NOMO-1 treated with dmso at 0.1 percent for 144 hours (cell line): ENCODE measurements around the gene OR2A5.
"Not testable (repeated sequence)": the region's sequence is repeated elsewhere in the genome, so short reads cannot be mapped to it uniquely, and the experiment has no call there.

Experiments
- DNase-seq: peaks from one replicate; lab custom pipeline; 2025; ENCODE audit not compliant: unreplicated experiment; lab: John Stamatoyannopoulos, UW

Gene OR2A5

DNA sequence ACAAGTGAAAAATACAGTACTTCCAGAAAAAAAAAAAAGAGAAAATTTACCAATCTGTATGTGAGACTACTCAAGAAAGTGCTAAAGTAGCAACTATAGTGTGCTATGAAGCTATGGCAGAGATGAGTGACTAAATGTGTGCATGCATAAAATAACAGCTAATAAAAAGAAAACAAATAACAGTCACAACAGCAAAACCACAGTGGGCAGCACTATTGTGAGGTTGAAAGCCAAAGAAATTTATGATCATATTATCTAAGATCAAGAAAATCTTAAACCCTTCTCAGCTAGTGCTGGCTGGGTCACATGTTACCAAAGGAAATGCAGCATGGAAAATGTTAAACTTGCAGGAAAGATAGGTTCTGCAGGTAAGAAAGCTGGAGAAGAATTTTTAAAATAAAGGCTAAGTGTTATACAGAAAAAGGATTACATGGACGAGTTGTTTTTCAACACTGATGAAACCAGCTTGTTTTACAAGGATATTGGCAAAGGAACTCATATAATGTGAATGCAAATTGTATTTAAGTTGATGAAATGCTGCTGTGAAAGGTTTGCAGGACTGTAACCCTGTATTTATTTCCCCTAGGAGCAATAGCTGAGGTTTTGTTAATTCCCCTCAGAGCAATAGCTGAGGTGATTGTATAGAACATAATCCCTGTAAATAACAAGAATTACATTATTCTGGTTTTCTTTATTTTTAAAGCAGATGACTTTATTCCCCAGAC lies 15.6 kb upstream of the OR2A5 start:
- no peak for DNase-seq

DNA sequence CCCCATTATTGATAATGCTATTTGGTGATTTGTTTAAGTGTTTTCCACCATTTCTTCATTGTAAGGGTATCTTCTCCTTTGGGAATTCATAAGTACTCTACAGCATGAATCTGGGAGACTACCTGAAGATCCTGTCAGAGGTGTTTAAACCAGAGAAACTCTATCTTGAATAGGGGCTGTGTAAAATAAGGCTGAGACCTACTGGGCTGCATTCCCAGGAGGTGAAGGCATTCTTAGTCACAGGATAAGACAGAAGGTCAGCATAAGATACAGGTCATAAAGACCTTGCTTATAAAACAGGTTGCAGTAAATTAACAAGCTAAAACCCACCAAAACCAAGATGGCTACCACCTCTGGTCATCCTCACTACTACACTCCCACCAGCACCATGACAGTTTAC lies 13.4 kb upstream of the OR2A5 start:
- DNase-seq = no peak

DNA sequence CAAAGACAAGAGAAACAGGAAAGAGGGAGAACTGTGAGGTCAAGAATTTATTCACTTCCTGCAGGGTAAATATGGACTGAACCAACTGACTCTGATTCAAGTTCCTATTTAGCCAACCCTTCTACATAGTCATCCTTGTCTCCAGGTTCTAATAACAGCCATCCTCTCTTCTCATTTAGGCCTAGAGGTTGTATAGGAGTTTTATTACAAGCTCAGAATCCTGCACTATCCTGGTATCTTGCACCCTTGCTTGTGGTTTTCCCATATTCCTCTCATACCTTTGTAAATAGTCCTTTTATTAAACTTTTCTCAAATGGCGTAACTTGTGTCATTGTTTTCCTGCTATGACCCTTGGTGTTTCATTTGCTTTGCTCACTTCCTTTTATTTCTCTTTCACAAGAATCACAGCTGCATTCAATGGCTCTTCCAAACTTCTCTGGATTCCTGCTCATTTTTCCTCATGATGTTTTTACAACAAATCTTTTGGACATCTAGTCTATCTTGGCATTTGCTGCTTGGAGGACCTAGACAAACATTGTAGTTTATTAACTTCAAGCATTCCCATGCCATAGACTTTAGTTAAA lies 12.4 kb upstream of the OR2A5 start:
- no peak for DNase-seq

DNA sequence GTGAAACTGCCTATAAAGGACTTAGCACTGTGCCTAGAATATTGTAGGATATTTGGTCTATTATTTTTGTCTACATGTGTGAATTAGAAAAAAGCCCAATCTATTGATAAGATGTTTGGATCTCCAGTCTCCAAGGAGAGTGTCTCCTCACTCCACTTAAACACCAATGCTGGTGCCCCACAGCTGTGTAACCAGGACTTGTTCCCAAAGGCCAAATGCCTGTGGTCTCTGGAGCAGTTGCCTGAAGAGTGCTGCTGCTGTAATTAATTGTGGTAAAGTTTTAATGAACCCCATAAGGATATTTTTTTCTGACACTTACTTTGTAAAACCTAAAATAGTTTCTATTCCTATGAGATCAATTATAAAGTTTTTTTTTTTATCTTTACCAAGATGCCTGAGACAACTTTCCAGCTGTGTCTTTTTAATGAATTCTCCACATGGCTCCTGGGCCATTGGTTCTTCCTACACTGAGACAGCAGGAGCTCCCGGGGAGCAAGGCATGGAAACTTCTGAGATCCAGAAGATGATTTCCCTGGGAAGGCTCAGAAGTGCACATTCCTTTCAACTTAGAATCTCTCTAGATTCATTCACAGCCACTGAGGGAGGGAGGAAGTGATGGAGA lies 11.2 kb upstream of the OR2A5 start:
- no peak for DNase-seq

DNA sequence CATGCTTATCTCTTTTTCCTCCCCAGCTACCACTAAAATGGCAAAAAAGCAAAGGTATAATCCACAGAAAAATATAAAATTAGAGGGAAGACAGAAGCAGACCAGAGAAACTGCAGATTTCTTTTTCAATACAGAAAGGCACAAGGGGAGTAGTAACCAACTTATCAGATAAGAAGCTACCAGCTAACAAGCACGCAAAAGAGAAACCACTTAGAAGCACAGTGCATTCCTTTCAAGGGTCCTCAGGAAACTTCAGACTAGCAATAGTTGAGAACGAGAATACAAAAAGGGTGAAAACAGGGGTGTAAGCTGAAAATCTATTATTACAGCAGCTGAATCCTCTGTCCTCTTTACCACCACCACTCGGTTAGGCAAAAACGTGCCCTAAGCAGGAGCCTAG lies 9.9 kb upstream of the OR2A5 start:
- DNase-seq = no peak

DNA sequence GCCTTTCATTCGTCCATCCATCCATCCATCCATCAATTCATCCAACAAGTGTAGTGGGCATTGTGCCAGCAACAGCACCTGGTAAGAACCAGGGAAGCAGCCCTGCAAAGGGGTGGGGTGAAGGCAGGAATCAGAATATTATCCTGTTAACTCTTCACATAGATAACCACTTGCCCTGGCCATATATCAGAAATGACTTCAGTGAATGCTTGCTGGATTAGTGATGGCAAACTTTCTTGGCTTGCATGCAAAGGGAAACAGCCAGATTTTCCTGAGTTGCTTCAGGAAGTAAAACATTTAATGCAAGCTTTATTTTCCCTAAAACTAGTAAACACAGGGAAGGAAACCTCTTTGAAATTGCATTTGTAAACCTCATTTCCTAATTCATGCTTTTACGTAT lies 743 bp downstream of the OR2A5 start:
- DNase-seq = no peak

DNA sequence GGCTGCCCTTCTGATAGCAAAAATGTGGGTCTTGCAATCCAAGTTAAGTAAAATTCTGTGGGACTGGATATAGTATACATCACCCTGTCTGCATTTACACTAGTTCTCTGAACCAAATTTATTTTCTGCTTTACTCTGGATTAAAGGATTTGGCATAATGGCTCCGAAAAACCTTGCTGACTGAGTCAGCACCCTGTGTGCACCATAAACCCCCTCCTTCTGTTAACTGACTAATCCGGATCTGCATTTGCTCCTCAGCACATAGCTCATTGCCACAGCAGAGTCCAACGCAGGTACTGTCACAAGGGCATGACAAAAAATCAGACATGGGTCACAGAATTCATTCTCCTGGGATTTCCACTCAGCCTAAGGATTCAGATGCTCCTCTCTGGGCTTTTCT lies 1.3 kb downstream of the OR2A5 start:
- no peak for DNase-seq

DNA sequence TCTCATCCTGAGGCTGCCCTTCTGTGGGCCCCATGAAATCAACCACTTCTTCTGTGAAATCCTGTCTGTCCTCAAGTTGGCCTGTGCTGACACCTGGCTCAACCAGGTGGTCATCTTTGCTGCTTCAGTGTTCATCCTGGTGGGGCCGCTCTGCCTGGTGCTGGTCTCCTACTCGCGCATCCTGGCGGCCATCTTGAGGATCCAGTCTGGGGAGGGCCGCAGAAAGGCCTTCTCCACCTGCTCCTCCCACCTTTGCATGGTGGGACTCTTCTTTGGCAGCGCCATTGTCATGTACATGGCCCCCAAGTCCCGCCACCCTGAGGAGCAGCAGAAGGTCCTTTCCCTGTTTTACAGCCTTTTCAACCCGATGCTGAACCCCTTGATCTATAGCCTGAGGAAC lies 2.1 kb downstream of the OR2A5 start:
- DNase-seq = not testable (repeated sequence)

DNA sequence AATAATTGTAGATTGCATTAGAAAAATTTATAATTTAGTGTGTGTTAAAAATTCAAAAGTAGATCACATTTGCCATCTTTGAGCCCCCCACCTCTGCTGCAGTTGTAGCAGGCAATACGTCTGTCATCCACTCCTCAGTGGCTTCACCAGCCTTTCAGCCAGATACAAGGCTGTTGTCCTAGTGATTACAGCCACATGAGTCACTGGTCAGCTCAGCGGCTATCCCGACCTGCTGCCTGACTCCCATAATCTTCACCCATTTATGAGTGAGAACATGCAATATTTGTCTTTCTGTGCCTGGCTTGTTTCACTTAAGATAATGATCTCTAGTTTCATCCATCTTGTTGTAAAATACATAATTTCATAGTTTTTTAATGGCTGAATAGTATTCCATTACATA lies 9.2 kb downstream of the OR2A5 start:
- no peak for DNase-seq

DNA sequence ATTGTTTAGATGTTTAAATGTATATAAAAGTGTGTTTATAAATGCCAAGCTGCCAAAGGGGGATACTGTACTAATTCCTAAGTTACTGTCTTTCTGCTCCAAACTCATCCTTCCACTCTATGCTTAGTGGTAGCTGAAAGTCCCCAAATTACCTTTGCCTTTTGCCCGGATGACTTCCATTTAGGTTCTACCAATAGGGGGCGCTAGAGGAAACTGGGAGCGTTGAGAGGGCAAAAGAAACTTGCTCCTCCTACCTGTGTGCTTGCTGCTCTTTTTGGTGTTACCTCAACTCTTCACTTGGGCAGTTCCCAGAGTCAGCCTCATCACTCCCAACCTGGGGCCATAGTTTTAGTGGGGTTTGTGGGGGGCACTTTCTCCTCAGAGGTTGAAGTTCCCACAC lies 15.0 kb downstream of the OR2A5 start:
- no peak for DNase-seq

DNA sequence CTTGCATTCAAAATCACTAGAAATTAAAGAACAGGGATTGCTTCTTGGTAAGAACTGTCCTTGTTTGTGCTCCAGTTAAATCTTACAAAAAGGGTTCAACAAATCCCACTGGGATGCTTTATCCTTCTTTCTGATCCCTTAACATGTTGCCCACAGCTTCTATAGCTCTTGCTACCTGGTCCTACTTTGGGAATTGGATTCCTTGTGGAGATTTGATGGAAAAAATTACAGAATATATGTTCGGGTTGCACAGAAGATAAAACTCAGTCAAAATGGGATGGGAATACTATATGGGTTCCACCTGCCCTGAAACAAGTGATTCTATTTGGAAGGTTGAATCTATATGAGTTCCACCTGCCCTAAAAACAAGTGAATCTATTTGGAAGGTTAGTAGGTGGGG lies 20.8 kb downstream of the OR2A5 start, which contains the start of gene OR2A25:
Gene OR2A25, plus strand, starts transcription at position 301 of the 400 bp plus-strand sequence. CDS start 4,409 bp downstream, outside the sequence.
- DNase-seq = no peak

DNA sequence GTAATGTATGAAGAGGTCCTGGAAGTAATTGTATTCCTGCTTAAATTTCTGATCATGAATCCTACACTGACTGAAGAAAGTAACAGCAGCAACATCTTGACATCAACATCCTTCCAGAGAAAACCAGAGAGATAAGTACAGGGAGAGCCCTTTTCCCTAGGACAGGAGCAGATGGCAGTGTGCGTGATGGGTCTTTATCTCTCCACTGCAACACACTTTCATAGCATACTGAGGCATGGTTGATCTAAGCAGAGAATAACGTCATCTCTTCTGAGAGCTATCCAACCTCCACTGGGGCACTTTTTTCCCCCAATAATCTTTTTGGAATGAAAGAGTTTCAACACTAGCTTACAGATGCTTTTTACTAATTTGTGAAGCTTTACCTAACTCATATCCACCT lies 21.2 kb downstream of the OR2A5 start:
- DNase-seq = no peak

DNA sequence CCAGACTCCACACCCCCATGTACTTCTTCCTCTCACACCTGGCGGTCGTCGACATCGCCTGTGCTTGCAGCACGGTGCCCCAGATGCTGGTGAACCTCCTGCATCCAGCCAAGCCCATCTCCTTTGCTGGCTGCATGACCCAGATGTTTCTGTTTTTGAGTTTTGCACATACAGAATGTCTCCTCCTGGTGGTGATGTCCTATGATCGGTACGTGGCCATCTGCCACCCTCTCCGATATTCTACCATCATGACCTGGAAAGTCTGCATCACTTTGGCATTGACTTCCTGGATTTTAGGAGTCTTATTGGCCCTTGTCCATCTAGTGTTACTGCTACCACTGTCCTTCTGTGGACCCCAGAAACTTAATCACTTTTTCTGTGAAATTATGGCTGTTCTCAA lies 25.6 kb downstream of the OR2A5 start:
- DNase-seq = no peak

DNA sequence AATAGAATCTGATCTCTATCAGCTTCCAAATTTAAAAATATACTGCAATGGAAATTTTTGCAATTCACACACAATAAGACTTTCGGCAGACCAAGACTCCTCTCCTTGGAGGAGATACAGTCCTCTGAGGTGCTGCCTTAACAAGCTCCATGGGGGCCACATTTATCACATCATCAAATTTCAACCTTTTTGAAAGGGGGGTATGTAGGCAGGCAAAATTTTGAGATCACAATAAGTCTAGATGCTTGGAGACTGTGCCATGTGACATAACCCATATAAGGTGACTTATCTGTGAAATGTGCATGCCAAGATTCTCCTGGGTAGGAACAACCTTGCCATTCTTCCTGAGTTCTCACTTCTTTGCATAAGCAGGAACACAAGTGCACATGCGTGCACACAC lies 37.2 kb downstream of the OR2A5 start, which contains the start of gene OR2A12:
Gene OR2A12, plus strand, starts transcription at position 301 of the 400 bp plus-strand sequence. CDS start 8,830 bp downstream, outside the sequence.
- no peak for DNase-seq

DNA sequence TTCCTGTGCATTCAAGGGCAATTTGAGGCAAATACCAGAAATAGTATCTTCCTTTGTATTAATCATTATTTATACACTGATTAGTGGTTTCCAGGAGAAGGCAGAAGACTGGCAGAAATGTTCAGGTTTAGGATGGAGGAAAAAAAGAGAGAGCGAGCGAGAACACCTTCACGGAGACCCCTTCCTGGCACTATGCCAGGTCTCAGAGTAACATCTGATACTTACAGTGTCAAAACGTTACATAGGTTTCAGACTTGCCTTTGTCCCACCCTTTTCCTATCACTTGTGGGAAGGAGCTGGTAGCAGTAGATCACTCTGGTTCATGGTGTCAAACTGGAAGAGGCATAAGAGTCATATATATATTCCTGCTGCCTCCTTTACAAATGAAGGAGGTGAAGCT lies 38.0 kb downstream of the OR2A5 start:
- DNase-seq = no peak

DNA sequence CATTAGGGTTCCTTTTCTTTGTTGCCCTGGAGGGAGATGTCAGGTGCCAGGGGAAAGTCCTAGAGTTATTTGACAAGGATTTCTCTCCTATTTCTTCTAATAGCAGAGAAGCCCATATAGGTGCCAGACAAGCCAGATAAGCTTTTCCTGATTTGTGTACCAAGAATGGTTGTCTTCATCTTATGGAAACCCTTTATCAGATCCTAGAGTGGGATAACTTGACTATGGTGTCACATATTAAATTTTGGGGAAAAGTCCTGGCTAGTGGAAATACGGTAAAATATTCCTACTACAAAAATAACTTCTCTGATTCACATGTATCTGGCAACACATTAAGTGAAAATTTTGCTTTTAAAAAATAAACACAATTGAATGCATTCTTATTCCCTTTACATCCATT lies 38.5 kb downstream of the OR2A5 start:
- no peak for DNase-seq

DNA sequence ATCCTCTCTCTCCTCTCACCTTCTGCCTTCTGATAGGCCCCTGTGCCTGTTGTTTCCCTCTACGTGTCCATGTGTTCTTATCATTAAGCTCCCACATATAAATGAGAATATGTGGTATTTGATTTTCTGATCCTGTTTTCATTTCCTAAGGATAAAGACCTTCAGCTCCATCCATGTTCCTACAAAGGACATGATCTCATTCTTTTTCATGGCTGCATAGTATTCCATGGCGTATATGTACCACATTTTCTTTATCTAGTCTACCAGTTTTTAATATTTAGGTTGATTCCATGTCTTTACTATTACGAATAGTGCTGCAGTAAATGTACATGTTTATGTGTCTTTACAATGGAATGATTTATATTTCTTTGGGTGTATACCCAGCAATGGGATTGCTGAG lies 41.9 kb downstream of the OR2A5 start:
- DNase-seq = no peak

DNA sequence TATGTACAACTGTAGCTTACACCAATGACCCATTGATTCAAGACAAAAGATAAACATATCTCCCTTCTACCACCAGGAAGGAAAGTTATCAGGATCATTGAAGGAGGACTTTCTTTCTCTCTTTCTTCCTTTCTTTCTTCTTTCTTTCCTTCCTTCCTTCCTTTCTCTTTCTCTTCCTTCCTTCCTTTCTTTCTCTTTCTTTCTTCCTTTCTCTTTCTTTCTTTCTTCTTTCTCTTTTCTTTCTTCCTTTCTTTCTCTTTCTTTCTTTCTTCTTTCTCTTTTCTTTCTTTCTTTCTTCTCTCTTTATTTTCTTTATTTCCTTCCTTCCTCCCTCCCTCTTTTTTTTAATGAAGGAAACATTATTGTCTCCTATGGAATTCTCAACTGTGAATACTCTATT lies 50.0 kb downstream of the OR2A5 start:
- DNase-seq = no peak

DNA sequence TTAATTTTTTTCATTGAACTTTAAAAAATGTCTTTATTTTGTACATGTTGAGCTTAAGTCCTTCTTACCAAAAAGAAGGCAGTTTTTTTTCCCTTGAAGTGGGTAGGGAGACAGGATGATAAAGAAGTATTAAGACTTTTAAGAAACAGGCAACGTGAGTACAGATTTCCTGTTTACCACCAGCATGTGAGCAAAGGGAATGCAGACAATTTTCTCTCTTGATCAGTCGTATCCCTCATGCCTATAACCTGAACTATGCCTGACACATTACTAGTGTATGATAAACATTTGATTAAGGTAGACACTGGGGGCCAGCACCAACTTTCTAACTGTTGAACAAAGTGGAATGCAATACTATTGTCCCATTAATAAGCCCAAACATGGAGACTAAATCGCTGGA lies 51.9 kb downstream of the OR2A5 start:
- DNase-seq = no peak

DNA sequence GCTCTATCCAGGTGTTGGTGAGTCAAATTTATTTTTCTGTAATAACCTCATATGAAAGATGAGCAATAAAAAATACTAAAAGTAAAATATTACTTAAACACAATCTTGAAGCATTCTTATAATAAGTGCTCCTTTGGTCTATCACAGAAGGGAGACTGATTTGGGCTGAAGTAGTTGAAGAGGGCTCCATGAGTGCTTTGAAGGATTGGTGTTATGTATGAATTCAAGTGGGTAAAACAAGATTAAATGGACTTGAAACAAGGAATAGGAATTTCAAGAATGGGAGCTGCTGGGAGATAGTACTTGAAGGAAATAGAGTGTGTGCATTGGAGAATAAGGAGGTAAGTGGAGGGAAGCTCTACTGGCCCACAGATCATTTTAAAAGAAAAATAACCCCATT lies 53.3 kb downstream of the OR2A5 start:
- no peak for DNase-seq

DNA sequence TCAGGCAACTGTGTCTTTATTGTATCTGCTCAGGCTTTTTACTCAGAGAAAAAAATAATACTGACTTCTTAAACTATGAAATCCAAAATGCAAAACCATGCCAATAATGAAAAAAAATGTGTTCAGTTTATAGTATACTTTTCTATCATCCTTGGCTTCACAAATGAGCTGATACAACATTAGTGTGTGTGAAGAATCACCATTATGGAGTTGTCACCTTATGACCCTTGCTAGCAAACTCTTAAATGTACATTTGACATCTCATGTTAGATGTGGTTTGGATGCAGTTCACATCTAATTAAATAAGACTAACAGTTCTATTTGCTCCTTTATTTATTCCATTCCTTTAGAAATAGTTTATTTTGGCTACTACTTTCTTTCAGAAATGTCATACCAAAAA lies 56.5 kb downstream of the OR2A5 start:
- DNase-seq = no peak
